B cell (primary cell): ENCODE results near the gene CTIF. TPM values are rescaled to one million over a fixed set of nuclear protein-coding genes. Genes with fewer than 3 reads are reported as not detected.

Experiments
- ATAC-seq: fragments of 200-7000 bp; cut with Tn5 transposase; one replicate; pipeline ENCODE4 v1.10.0; 2021; ENCODE audit warnings: low read depth, mild to moderate bottlenecking, moderate number of reproducible peaks, moderate library complexity
- CTCF ChIA-PET: fragments of 350-600 bp; sonication (Branson Sonifier 250); formaldehyde crosslinking; loops from one replicate; lab custom pipeline; 2021; ENCODE audit warnings: antibody characterized with exemption, inconsistent platforms; lab: Charles Lee
- POLR2A ChIA-PET: fragments of 350-600 bp; sonication (Branson Sonifier 250); formaldehyde crosslinking; loops from one replicate; lab custom pipeline; 2021; ENCODE audit warnings: antibody characterized with exemption; lab: Charles Lee
- DNase-seq: peaks from one replicate; pipeline ENCODE4 v3.0.0; 2013
- H2AFZ ChIP-seq: 2 replicates; pipeline ENCODE4 v1.6.1; 2012; ENCODE audit warnings: mild to moderate bottlenecking, low read depth, low read length; ENCODE audit not compliant: insufficient read depth, poor library complexity, severe bottlenecking
- H3K27ac ChIP-seq, 2 donors: 1 replicate in 1 of 2; 2 replicates in 1 of 2; pipeline ENCODE4 v1.5.1; 2012 to 2013; ENCODE audit warnings: low read length in 2 of 2, mild to moderate bottlenecking in 2 of 2, moderate library complexity in 1 of 2
- H3K27me3 ChIP-seq, 4 experiments: fragments of 200-600 bp in 1 of 4; sonication (generic) in 1 of 4; replicated peaks in 1 of 4; 1 replicate in 2 of 4; 2 replicates in 2 of 4; pipeline versions ENCODE4 v1.6.1 to v1.7.0; 2013 to 2016; ENCODE audit warnings: low read length in 3 of 4, mild to moderate bottlenecking in 2 of 4, mixed read lengths in 1 of 4, moderate library complexity in 1 of 4; ENCODE audit not compliant: insufficient read depth in 4 of 4, control insufficient read depth in 3 of 4; ENCODE audit errors: control extremely low read depth in 1 of 4
- H3K36me3 ChIP-seq, 2 experiments: replicated peaks in 1 of 2; 1 replicate in 1 of 2; 2 replicates in 1 of 2; pipeline versions ENCODE4 v1.6.1 to v1.7.1; 2013; ENCODE audit warnings: low read length in 1 of 2; ENCODE audit not compliant: insufficient read depth in 2 of 2, control insufficient read depth in 1 of 2; ENCODE audit errors: control extremely low read depth in 1 of 2, extremely low read depth in 1 of 2
- H3K4me1 ChIP-seq, 2 donors: fragments of 200-600 bp in 1 of 2; sonication (generic) in 1 of 2; 1 replicate in 1 of 2; 2 replicates in 1 of 2; pipeline versions ENCODE4 v1.5.1 to v1.6.1; 2013 to 2017; ENCODE audit warnings: low read length in 2 of 2; ENCODE audit not compliant: control insufficient read depth in 2 of 2, insufficient read depth in 2 of 2
- H3K4me2 ChIP-seq: replicated peaks from 2 replicates; pipeline ENCODE3; 2012; ENCODE audit warnings: mild to moderate bottlenecking, low read depth, low read length; ENCODE audit not compliant: poor library complexity, severe bottlenecking
- H3K4me3 ChIP-seq, 5 experiments: fragments of 200-600 bp in 1 of 5; sonication (generic) in 1 of 5; 1 replicate in 3 of 5; 2 replicates in 2 of 5; pipeline versions ENCODE4 v1.5.1 to v1.7.0; 2011 to 2016; ENCODE audit warnings: low read length in 4 of 5, mild to moderate bottlenecking in 4 of 5, low read depth in 2 of 5, control low read depth in 1 of 5, moderate library complexity in 1 of 5; ENCODE audit not compliant: insufficient read depth in 1 of 5; ENCODE audit errors: control extremely low read depth in 1 of 5, extremely low read depth in 1 of 5
- H3K79me2 ChIP-seq: fragments of 200-600 bp; sonication (generic); one replicate; pipeline ENCODE4 v1.6.0; 2016; ENCODE audit warnings: low read length; ENCODE audit not compliant: control insufficient read depth, insufficient read depth
- H3K9ac ChIP-seq: fragments of 200-600 bp; sonication (generic); 2 replicates; pipeline ENCODE4 v1.6.1; 2017; ENCODE audit warnings: mild to moderate bottlenecking, low read length, moderate library complexity
- H3K9me3 ChIP-seq, 3 donors: one replicate each; pipeline versions ENCODE4 v1.6.1 to v1.7.1; 2013; ENCODE audit warnings: low read length in 2 of 3; ENCODE audit not compliant: control insufficient read depth in 2 of 3, insufficient read depth in 1 of 3; ENCODE audit errors: control extremely low read depth in 1 of 3
- H4K20me1 ChIP-seq: 2 replicates; pipeline ENCODE4 v1.6.0; 2012; ENCODE audit warnings: mild to moderate bottlenecking, low read length; ENCODE audit not compliant: insufficient read depth, control insufficient read depth, poor library complexity, severe bottlenecking
- H3K27ac Mint-ChIP-seq: one replicate; pipeline ENCODE4 v1.8.0; 2021; ENCODE audit warnings: mixed read lengths
- H3K27me3 Mint-ChIP-seq: one replicate; pipeline ENCODE4 v1.8.0; 2021; ENCODE audit warnings: mixed read lengths
- H3K4me1 Mint-ChIP-seq: one replicate; pipeline ENCODE4 v1.8.0; 2021; ENCODE audit warnings: mixed read lengths
- H3K4me3 Mint-ChIP-seq: one replicate; pipeline ENCODE4 v1.8.0; 2021; ENCODE audit warnings: mixed read lengths
- H3K9me3 Mint-ChIP-seq: one replicate; pipeline ENCODE4 v1.8.0; 2022; ENCODE audit warnings: mixed read lengths; ENCODE audit not compliant: insufficient read depth
- CTCF ChIP-seq: fragments of 200-600 bp; IDR thresholded peaks from one replicate; pipeline ENCODE4 v1.8.0; 2022; ENCODE audit warnings: antibody characterized with exemption, mild to moderate bottlenecking
- EZH2 ChIP-seq: IDR thresholded peaks from 2 replicates; pipeline ENCODE4 v1.6.1; 2012; ENCODE audit warnings: borderline replicate concordance, low read depth, mild to moderate bottlenecking, moderate library complexity, low read length; ENCODE audit not compliant: insufficient read depth, poor library complexity, severe bottlenecking
- WGBS: methylation state at CpG from one replicate; pipeline ENCODE4 v1.1.5; 2013; ENCODE audit warnings: missing lambda C conversion rate; ENCODE audit not compliant: insufficient coverage; 5-methylcytosine and 5-hydroxymethylcytosine counted together
- intact Hi-C: fragments of 100-400 bp; cut with micrococcal nuclease; formaldehyde crosslinking; loops from one replicate; pipeline ENCODE4 v1.10.0; 2022
- polyA plus RNA-seq: library from polyadenylated mRNA; depleted of rRNA; stranded (reverse); fragments of >200 nt; gene quantifications from 2 replicates; pipeline ENCODE4 v1.2.3, GENCODE V29; 2012
- total RNA-seq, 2 donors: library from RNA; stranded (reverse); fragments of 120-200 nt in 1 of 2; gene quantifications; 1 replicate in 1 of 2; 2 replicates in 1 of 2; pipeline versions ENCODE4 v1.2.3 to v1.2.4, GENCODE V29; 2013 to 2022

The CTIF gene
- total and polyA plus RNA-seq, 2 donors (not counting 1 experiment from before 2014, with no cell fraction given) = 3.6 to 16.2 TPM

- TF ChIP-seq CTCF (no peak), EZH2 (no peak)
- H2AFZ ChIP-seq = no peak overlapping the region
- H3K27me3 ChIP-seq = no peaks in the 10 kb centered on the region
- no peak overlapping the region for H3K27ac ChIP-seq
- 98% methylated on average over 3 of the region's 6 CpGs for WGBS
- intact Hi-C loops = no loop called here
- peaks cover 0 to 5% of the 10 kb centered on the region in 2 donors for H3K4me1 ChIP-seq
- POLR2A ChIA-PET = no interaction called here
- CTCF ChIA-PET = no interaction called here
- Mint-ChIP-seq H3K27me3 (no peaks in the 10 kb centered on the region), H3K27ac (no peak overlapping the region), H3K4me3 (no peak overlapping the region), H3K4me1 (peaks cover 4% of the 10 kb centered on the region), H3K9me3 (no peaks in the 10 kb centered on the region)
- DNase-seq (no peak), ATAC-seq (no peak)
- H4K20me1 ChIP-seq = no peaks in the 10 kb centered on the region
- no peaks in the 10 kb centered on the region for H3K36me3 ChIP-seq
- no peak overlapping the region for H3K9ac ChIP-seq
- H3K9me3 ChIP-seq = no peaks in the 10 kb centered on the region
- H3K4me2 ChIP-seq = no peak overlapping the region
- H3K79me2 ChIP-seq = no peaks in the 10 kb centered on the region
- H3K4me3 ChIP-seq = no peak overlapping the region
These were observed 313.5 kb downstream of the CTIF start for GRCh38 chr18:48852292-48852691.

DNA sequence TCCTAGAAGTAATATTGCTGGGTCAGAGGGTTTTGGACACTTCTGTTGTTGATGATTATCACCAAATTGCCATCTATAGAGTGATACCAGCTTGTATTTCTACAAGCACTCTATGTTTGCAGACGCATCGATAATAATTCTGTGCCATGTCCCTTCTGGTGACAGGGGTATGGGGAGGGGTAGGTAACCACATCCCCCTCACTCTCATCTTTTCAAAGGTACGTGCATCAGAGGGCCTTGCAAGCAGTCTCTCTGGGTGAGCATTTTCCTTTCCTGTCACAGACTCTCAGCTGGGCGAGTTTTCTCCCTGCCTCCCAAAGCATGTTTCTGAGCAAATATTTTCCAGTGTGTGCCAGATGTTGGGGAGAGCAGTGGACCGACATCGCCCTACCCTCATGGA is 314.0 kb downstream of the CTIF start:
- H3K9ac ChIP-seq = no peak overlapping the region
- H3K4me1 ChIP-seq = peaks cover 0 to 5% of the 10 kb centered on the region in 2 donors
- POLR2A ChIA-PET = no interaction called here
- H3K27me3 ChIP-seq = no peaks in the 10 kb centered on the region
- TF ChIP-seq EZH2 (no peak), CTCF (no peak)
- no peak overlapping the region for H3K4me2 ChIP-seq
- Mint-ChIP-seq H3K4me3 (no peak overlapping the region), H3K4me1 (peaks cover 4% of the 10 kb centered on the region), H3K27ac (no peak overlapping the region), H3K9me3 (no peaks in the 10 kb centered on the region), H3K27me3 (no peaks in the 10 kb centered on the region)
- H3K9me3 ChIP-seq = no peaks in the 10 kb centered on the region
- no peak overlapping the region for H2AFZ ChIP-seq
- no peak overlapping the region for H3K4me3 ChIP-seq
- intact Hi-C loops = no loop called here
- H3K27ac ChIP-seq = no peak overlapping the region
- no peaks in the 10 kb centered on the region for H3K36me3 ChIP-seq
- H3K79me2 ChIP-seq = no peaks in the 10 kb centered on the region
- 100% methylated on average over 1 of the region's 6 CpGs for WGBS
- CTCF ChIA-PET = no interaction called here
- no peak for DNase-seq
- H4K20me1 ChIP-seq = no peaks in the 10 kb centered on the region
- no peak for ATAC-seq
